Dermis blood vessel endothelial cell (primary cell): ENCODE results near the gene CYP26C1. TPM values are rescaled to one million over a fixed set of nuclear protein-coding genes. Genes with fewer than 3 reads are reported as not detected.

Experiments used
- DNase-seq: peaks from one replicate; pipeline ENCODE4 v3.0.0; 2010
- total RNA-seq: library from RNA; depleted of rRNA; stranded (reverse); fragments of >200 nt; gene quantifications from 2 replicates; pipeline ENCODE4 v1.2.3, GENCODE V29; 2014

Gene CYP26C1
- total RNA-seq, result 1.9 and 5.4 TPM in 2 replicates

GRCh38 chr10:93059975-93060886, at the start of gene CYP26C1:
TSS of gene CYP26C1 (plus strand) at chr10:93060798. CDS start at chr10:93061264, 466 bp downstream.
- DNase-seq, result no peak

- no peak for DNase-seq
These were observed 44.9 kb upstream of the CYP26C1 start for GRCh38 chr10:93015722-93016121.

GRCh38 chr10:93023013-93023650, 37.5 kb upstream of the CYP26C1 start:
- no peak for DNase-seq

GRCh38 chr10:93026072-93026471, 34.5 kb upstream of the CYP26C1 start:
- DNase-seq, result no peak

GRCh38 chr10:93027508-93027907, 33.1 kb upstream of the CYP26C1 start:
- DNase-seq, result no peak

GRCh38 chr10:93028883-93029282, 31.7 kb upstream of the CYP26C1 start:
- DNase-seq, result no peak

- peak; percentile 51 for DNase-seq
These were observed 30.2 kb upstream of the CYP26C1 start for GRCh38 chr10:93030409-93030808.

GRCh38 chr10:93032105-93032808, 28.3 kb upstream of the CYP26C1 start:
- DNase-seq, result no peak

- no peak for DNase-seq
These were observed 27.8 kb upstream of the CYP26C1 start for GRCh38 chr10:93032809-93033137.

- DNase-seq, result no peak
These were observed 26.2 kb upstream of the CYP26C1 start for GRCh38 chr10:93034426-93034825.

- DNase-seq, result no peak
These were observed 21.5 kb upstream of the CYP26C1 start for GRCh38 chr10:93039110-93039509.

GRCh38 chr10:93039721-93040120, 20.9 kb upstream of the CYP26C1 start:
- peak; percentile 31 for DNase-seq

- DNase-seq, result no peak
These were observed 6.1 kb upstream of the CYP26C1 start for GRCh38 chr10:93054486-93054885.

GRCh38 chr10:93058139-93058538, 2.5 kb upstream of the CYP26C1 start:
- no peak for DNase-seq

- DNase-seq, result no peak
These were observed 442 bp downstream of the CYP26C1 start for GRCh38 chr10:93060887-93061593.

- peak; percentile 47 for DNase-seq
These were observed 1.3 kb downstream of the CYP26C1 start for GRCh38 chr10:93061594-93062513.

GRCh38 chr10:93062514-93063143, 2.0 kb downstream of the CYP26C1 start:
- peak; percentile 67 for DNase-seq

GRCh38 chr10:93063144-93063976, 2.8 kb downstream of the CYP26C1 start:
- DNase-seq, result no peak

GRCh38 chr10:93063977-93064660, 3.5 kb downstream of the CYP26C1 start:
- no peak for DNase-seq
